PC-3 (cell line): ENCODE results near the gene ANKH. TPM values are rescaled to one million over a fixed set of nuclear protein-coding genes. Genes with fewer than 3 reads are reported as not detected.

Source experiments
- ATAC-seq: fragments of 200-7000 bp; cut with Tn5 transposase; 2 replicates; pipeline ENCODE4 v1.9.1; 2020; ENCODE audit warnings: mild to moderate bottlenecking, moderate library complexity
- BruUV-seq: library from RNA; stranded (reverse); fragments of 400-500 nt; replicated peaks from 2 replicates; lab custom pipeline; 2021; lab: Mats Ljungman, UMichigan
- CTCF ChIA-PET: fragments of 300-600 bp; sonication (Branson Sonifier 250); formaldehyde crosslinking; loops from one replicate; lab custom pipeline; 2022; ENCODE audit warnings: antibody characterized with exemption; lab: Charles Lee
- POLR2A ChIA-PET: fragments of 300-600 bp; sonication (Branson Sonifier 250); formaldehyde crosslinking; loops from one replicate; lab custom pipeline; 2022; ENCODE audit warnings: antibody characterized with exemption; ENCODE audit not compliant: unreplicated experiment; lab: Charles Lee
- DNase-seq: peaks from one replicate; pipeline ENCODE4 v3.0.0-alpha.2; 2015
- H2AFZ ChIP-seq: fragments of 300-600 bp; sonication (generic); 2 replicates; pipeline ENCODE4 v1.6.0; 2016; ENCODE audit warnings: antibody characterized with exemption, low read length
- H3F3A ChIP-seq: fragments of 300-600 bp; sonication (generic); one replicate; pipeline ENCODE4 v1.6.0; 2017; ENCODE audit warnings: antibody characterized with exemption, low read length, control low read depth, mild to moderate bottlenecking; ENCODE audit not compliant: unreplicated experiment
- H3K27ac ChIP-seq: fragments of 300-600 bp; sonication (generic); 2 replicates; pipeline ENCODE4 v1.5.1; 2016; ENCODE audit warnings: mild to moderate bottlenecking, low read length
- H3K27me3 ChIP-seq: fragments of 300-600 bp; sonication (generic); 2 replicates; pipeline ENCODE4 v1.6.1; 2016; ENCODE audit warnings: low read length, mixed read lengths
- H3K36me3 ChIP-seq: fragments of 300-600 bp; sonication (generic); 2 replicates; pipeline ENCODE4 v1.6.1; 2016; ENCODE audit warnings: low read depth, mixed run types, low read length, mixed read lengths
- H3K4me1 ChIP-seq: fragments of 300-600 bp; sonication (generic); 2 replicates; pipeline ENCODE4 v1.5.1; 2016; ENCODE audit warnings: low read length; ENCODE audit not compliant: insufficient read depth
- H3K4me2 ChIP-seq: fragments of 300-600 bp; sonication (generic); 2 replicates; pipeline ENCODE4 v1.6.0; 2016; ENCODE audit warnings: low read length
- H3K4me3 ChIP-seq: fragments of 300-600 bp; sonication (generic); 2 replicates; pipeline ENCODE4 v1.5.1; 2016; ENCODE audit warnings: mild to moderate bottlenecking, low read length, mixed read lengths
- H3K79me2 ChIP-seq: fragments of 300-600 bp; sonication (generic); 2 replicates; pipeline ENCODE4 v1.6.1; 2017; ENCODE audit warnings: low read length, mixed read lengths
- H3K9ac ChIP-seq: fragments of 300-600 bp; sonication (generic); 2 replicates; pipeline ENCODE4 v1.6.0; 2016; ENCODE audit warnings: mild to moderate bottlenecking, low read length
- H3K9me2 ChIP-seq: fragments of 300-600 bp; sonication (generic); replicated peaks from 2 replicates; pipeline ENCODE4 v1.6.1; 2016; ENCODE audit warnings: mixed run types, low read length, mixed read lengths
- H3K9me3 ChIP-seq: fragments of 300-600 bp; sonication (generic); 2 replicates; pipeline ENCODE4 v1.6.1; 2016; ENCODE audit warnings: low read length, mixed read lengths
- H4K20me1 ChIP-seq: fragments of 300-600 bp; sonication (generic); 2 replicates; pipeline ENCODE4 v1.6.1; 2016; ENCODE audit warnings: low read length, mixed read lengths
- CTCF ChIP-seq: fragments of 300-600 bp; sonication (generic); conservative IDR thresholded peaks from 2 replicates; pipeline ENCODE4 v1.5.1; 2017; ENCODE audit warnings: antibody characterized with exemption, low read depth, mild to moderate bottlenecking, low read length
- EZH2 ChIP-seq: fragments of 300-600 bp; sonication (generic); IDR thresholded peaks from one replicate; pipeline ENCODE4 v1.6.1; 2017; ENCODE audit warnings: antibody characterized with exemption, mild to moderate bottlenecking, low read length; ENCODE audit not compliant: unreplicated experiment
- EZH2phosphoT487 ChIP-seq: fragments of 300-600 bp; sonication (generic); IDR thresholded peaks from 2 replicates; pipeline ENCODE4 v1.6.1; 2018; ENCODE audit warnings: mild to moderate bottlenecking, antibody characterized with exemption, low read length, borderline replicate concordance
- intact Hi-C: fragments of 100-400 bp; cut with micrococcal nuclease; formaldehyde crosslinking; loops from 2 replicates; pipeline ENCODE4 v1.9.0; 2023
- total RNA-seq: library from RNA; depleted of rRNA; stranded (reverse); fragments of >200 nt; gene quantifications from 2 replicates; pipeline ENCODE4 v1.2.3, GENCODE V29; 2014

Gene ANKH
- total RNA-seq, 1 experiment from 2014 or later: 11.6 TPM

- no peak overlapping the region for H3K4me2 ChIP-seq
- no peaks in the 10 kb centered on the region for H3K36me3 ChIP-seq
- no peak for TF ChIP-seq EZH2
- no peak for TF ChIP-seq EZH2phosphoT487
- no peak for TF ChIP-seq CTCF
- no peaks in the 10 kb centered on the region for H4K20me1 ChIP-seq
- no peaks in the 10 kb centered on the region for H3K79me2 ChIP-seq
- BruUV-seq: no TSS peak
- POLR2A ChIA-PET: no interaction called here
- H3K9me2 ChIP-seq: no peaks in the 10 kb centered on the region
- H3K4me1 ChIP-seq: peaks cover 17% of the 10 kb centered on the region
- H3K27ac ChIP-seq: no peak overlapping the region
- no peak for DNase-seq
- H3F3A ChIP-seq: no peaks in the 10 kb centered on the region
- no peaks in the 10 kb centered on the region for H3K27me3 ChIP-seq
- H3K9me3 ChIP-seq: no peaks in the 10 kb centered on the region
- CTCF ChIA-PET: no interaction called here
- ATAC-seq: no peak
- intact Hi-C loops: no loop called here
- H3K9ac ChIP-seq: no peak overlapping the region
- no peak overlapping the region for H2AFZ ChIP-seq
- H3K4me3 ChIP-seq: no peak overlapping the region
These were observed 10.2 kb upstream of the ANKH start for GRCh38 chr5:14881826-14882225.

GRCh38 chr5:14880688-14881087 lies 9.1 kb upstream of the ANKH start:
- H3K36me3 ChIP-seq: no peaks in the 10 kb centered on the region
- no peak overlapping the region for H3K4me2 ChIP-seq
- no TSS peak for BruUV-seq
- H3K27ac ChIP-seq: no peak overlapping the region
- CTCF ChIA-PET: no interaction called here
- H3K9me3 ChIP-seq: no peaks in the 10 kb centered on the region
- 0 out of 2 replicates have a peak, but pooled peaks cover 5% of the 10 kb centered on the region for H3K27me3 ChIP-seq
- peaks cover 17% of the 10 kb centered on the region for H3K4me1 ChIP-seq
- no peaks in the 10 kb centered on the region for H3F3A ChIP-seq
- no peak overlapping the region for H3K9ac ChIP-seq
- H4K20me1 ChIP-seq: no peaks in the 10 kb centered on the region
- H3K4me3 ChIP-seq: no peak overlapping the region
- DNase-seq: peak; percentile 69
- POLR2A ChIA-PET: no interaction called here
- no peak overlapping the region for H2AFZ ChIP-seq
- H3K9me2 ChIP-seq: no peaks in the 10 kb centered on the region
- intact Hi-C loops: no loop called here
- ATAC-seq: no peak
- no peaks in the 10 kb centered on the region for H3K79me2 ChIP-seq
- no peak for TF ChIP-seq EZH2

GRCh38 chr5:14879937-14880589 lies 8.5 kb upstream of the ANKH start:
- H3K27me3 ChIP-seq: 0 out of 2 replicates have a peak, but pooled peaks cover 8% of the 10 kb centered on the region
- H3K79me2 ChIP-seq: no peaks in the 10 kb centered on the region
- no peak overlapping the region for H3K9ac ChIP-seq
- ChIA-PET CTCF (interaction anchor here (0.7 kb wide), 1 partner anchor 225 kb away, joined by 14 read pairs; no protein-coding TSS in a partner anchor), POLR2A (no interaction called here)
- no peak for DNase-seq
- BruUV-seq: no TSS peak
- H4K20me1 ChIP-seq: no peaks in the 10 kb centered on the region
- no peaks in the 10 kb centered on the region for H3K36me3 ChIP-seq
- ATAC-seq: no peak
- H2AFZ ChIP-seq: no peak overlapping the region
- H3K4me1 ChIP-seq: peaks cover 17% of the 10 kb centered on the region
- H3K27ac ChIP-seq: no peak overlapping the region
- H3K9me2 ChIP-seq: no peaks in the 10 kb centered on the region
- no peaks in the 10 kb centered on the region for H3F3A ChIP-seq
- H3K9me3 ChIP-seq: no peaks in the 10 kb centered on the region
- no peak for TF ChIP-seq EZH2
- no peak for TF ChIP-seq CTCF
- no peak for TF ChIP-seq EZH2phosphoT487
- no peak overlapping the region for H3K4me3 ChIP-seq
- intact Hi-C loops: no loop called here
- no peak overlapping the region for H3K4me2 ChIP-seq
